PC-9 (cell line): ENCODE data around the gene TREH.

Source experiments
- EZH2 ChIP-seq: fragments of 200-600 bp; sonication (generic); IDR thresholded peaks from 2 replicates; pipeline ENCODE4 v1.8.0; 2017; ENCODE audit warnings: antibody characterized with exemption, low read depth
- TF ChIP-seq, protein P1 (sequence below): fragments of 200-600 bp; sonication (generic); conservative IDR thresholded peaks from 2 replicates; pipeline ENCODE4 v1.6.1; 2017; ENCODE audit warnings: mixed run types, antibody characterized with exemption, mild to moderate bottlenecking, moderate library complexity

DNA sequence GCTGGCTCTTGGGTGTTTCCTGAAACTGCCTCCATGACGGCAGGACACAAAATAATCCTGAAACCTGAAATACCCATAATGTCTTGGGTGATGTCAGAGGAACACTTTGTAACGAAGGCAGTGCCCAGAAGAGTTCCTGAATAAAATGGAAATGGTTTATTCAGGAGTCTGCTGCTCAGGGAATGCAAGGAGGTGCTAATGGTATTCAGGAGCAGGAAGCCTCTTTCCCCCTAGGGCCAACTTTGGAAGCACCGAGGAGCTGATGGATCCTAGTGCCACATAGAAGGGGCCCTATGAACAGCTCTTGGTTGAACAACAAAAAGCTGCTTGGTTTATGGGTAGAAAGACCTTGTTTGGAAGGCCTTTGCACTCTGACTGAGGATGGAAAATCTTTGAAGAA, 15.5 kb downstream of the TREH start:
- TF ChIP-seq, protein P1, sequence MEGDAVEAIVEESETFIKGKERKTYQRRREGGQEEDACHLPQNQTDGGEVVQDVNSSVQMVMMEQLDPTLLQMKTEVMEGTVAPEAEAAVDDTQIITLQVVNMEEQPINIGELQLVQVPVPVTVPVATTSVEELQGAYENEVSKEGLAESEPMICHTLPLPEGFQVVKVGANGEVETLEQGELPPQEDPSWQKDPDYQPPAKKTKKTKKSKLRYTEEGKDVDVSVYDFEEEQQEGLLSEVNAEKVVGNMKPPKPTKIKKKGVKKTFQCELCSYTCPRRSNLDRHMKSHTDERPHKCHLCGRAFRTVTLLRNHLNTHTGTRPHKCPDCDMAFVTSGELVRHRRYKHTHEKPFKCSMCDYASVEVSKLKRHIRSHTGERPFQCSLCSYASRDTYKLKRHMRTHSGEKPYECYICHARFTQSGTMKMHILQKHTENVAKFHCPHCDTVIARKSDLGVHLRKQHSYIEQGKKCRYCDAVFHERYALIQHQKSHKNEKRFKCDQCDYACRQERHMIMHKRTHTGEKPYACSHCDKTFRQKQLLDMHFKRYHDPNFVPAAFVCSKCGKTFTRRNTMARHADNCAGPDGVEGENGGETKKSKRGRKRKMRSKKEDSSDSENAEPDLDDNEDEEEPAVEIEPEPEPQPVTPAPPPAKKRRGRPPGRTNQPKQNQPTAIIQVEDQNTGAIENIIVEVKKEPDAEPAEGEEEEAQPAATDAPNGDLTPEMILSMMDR = no peak
- TF ChIP-seq EZH2 = no peak
